ENCODE data around the gene PRKCH. TPM values are rescaled to one million over a fixed set of nuclear protein-coding genes. Genes with fewer than 3 reads are reported as not detected.

PRKCH gene
- total RNA-seq, 1 donor from 2014 or later: 43.0 TPM

- Histone ChIP-seq H3K9me3 (no peaks in the 10 kb centered on the region), H3K4me3 (no peak overlapping the region), H3K4me1 (peaks cover 48% of the 10 kb centered on the region), H3K27ac (peak overlapping the region; percentile 66), H3K27me3 (no peaks in the 10 kb centered on the region), H3K36me3 (no peaks in the 10 kb centered on the region)
- DNase-seq (ENCODE audit: extremely low spot score in 2 of 2): no peak
- TF ChIP-seq CTCF (IDR thresholded peaks at IDR 0.05): no peak
- TF ChIP-seq POLR2A (IDR thresholded peaks at IDR 0.05): no peak
- peak in 1 of 2 donors; percentile 59 for TF ChIP-seq POLR2AphosphoS5 (IDR thresholded peaks at IDR 0.05; ENCODE audit: insufficient read depth in 1 of 2, low read depth in 1 of 2)
- intact Hi-C loops (cut with DNase I): no loop called here
Measured at GRCh38 chr14:61542848-61543790, 221.7 kb downstream of the PRKCH start.

GRCh38 chr14:61543946-61544345 is 222.6 kb downstream of the PRKCH start:
- intact Hi-C loops (cut with DNase I): no loop called here
- H3K4me1 ChIP-seq: peaks cover 46% of the 10 kb centered on the region

GRCh38 chr14:61544448-61545330 is 223.3 kb downstream of the PRKCH start:
- TF ChIP-seq CTCF (IDR thresholded peaks at IDR 0.05): no peak
- TF ChIP-seq POLR2A (IDR thresholded peaks at IDR 0.05): no peak
- TF ChIP-seq POLR2AphosphoS5 (IDR thresholded peaks at IDR 0.05; ENCODE audit: insufficient read depth in 1 of 2, low read depth in 1 of 2): no peak
- H3K4me1 ChIP-seq: peaks cover 46% of the 10 kb centered on the region
- no peak overlapping the region for H3K4me3 ChIP-seq
- peaks cover 0 to 5% of the 10 kb centered on the region in 2 donors for H3K36me3 ChIP-seq
- intact Hi-C loops (cut with DNase I): no loop called here
- H3K27me3 ChIP-seq: no peaks in the 10 kb centered on the region
- H3K9me3 ChIP-seq: no peaks in the 10 kb centered on the region
- DNase-seq (ENCODE audit: extremely low spot score in 2 of 2): no peak
- H3K27ac ChIP-seq: peak overlapping the region; percentile 66

More at GRCh38 chr14:61543946-61544345, 222.6 kb downstream of the PRKCH start:
- Histone ChIP-seq H3K9me3 (no peaks in the 10 kb centered on the region), H3K27ac (peak overlapping the region; percentile 66), H3K4me3 (no peak overlapping the region), H3K27me3 (no peaks in the 10 kb centered on the region), H3K36me3 (peaks cover 0 to 4% of the 10 kb centered on the region in 2 donors)
- TF ChIP-seq POLR2AphosphoS5 (IDR thresholded peaks at IDR 0.05; ENCODE audit: insufficient read depth in 1 of 2, low read depth in 1 of 2): no peak
- no peak for TF ChIP-seq POLR2A (IDR thresholded peaks at IDR 0.05)
- no peak for TF ChIP-seq CTCF (IDR thresholded peaks at IDR 0.05)
- DNase-seq (ENCODE audit: extremely low spot score in 2 of 2): no peak

GRCh38 chr14:61545726-61546455 is 224.5 kb downstream of the PRKCH start:
- Histone ChIP-seq H3K4me1 (peaks cover 46% of the 10 kb centered on the region), H3K4me3 (no peak overlapping the region), H3K27ac (peak overlapping the region; percentile 66), H3K27me3 (no peaks in the 10 kb centered on the region), H3K36me3 (peaks cover 0 to 5% of the 10 kb centered on the region in 2 donors), H3K9me3 (no peaks in the 10 kb centered on the region)
- no peak for TF ChIP-seq POLR2AphosphoS5 (IDR thresholded peaks at IDR 0.05; ENCODE audit: insufficient read depth in 1 of 2, low read depth in 1 of 2)
- TF ChIP-seq CTCF (IDR thresholded peaks at IDR 0.05): no peak
- TF ChIP-seq POLR2A (IDR thresholded peaks at IDR 0.05): no peak
- DNase-seq (ENCODE audit: extremely low spot score in 2 of 2): no peak
- intact Hi-C loops (cut with DNase I): no loop called here
